Hepatocyte (in vitro differentiated cells): ENCODE results near the gene FOXA1. TPM values are rescaled to one million over a fixed set of nuclear protein-coding genes. Genes with fewer than 3 reads are reported as not detected.
A peak's percentile ranks its signal among the peaks of the same experiment; 100 is the strongest.

Experiments used
- DNase-seq: peaks from one replicate; pipeline ENCODE4 v3.0.0-alpha.2; 2016; ENCODE audit warnings: low spot score
- H2AFZ ChIP-seq: fragments of 200-600 bp; sonication (generic); 2 replicates; pipeline ENCODE4 v1.6.0; 2016; ENCODE audit warnings: antibody characterized with exemption, mild to moderate bottlenecking
- H3K27ac ChIP-seq: fragments of 200-600 bp; sonication (generic); 2 replicates; pipeline ENCODE4 v1.5.1; 2016; ENCODE audit warnings: mild to moderate bottlenecking
- H3K27me3 ChIP-seq: fragments of 200-600 bp; sonication (generic); 2 replicates; pipeline ENCODE4 v1.6.1; 2016
- H3K36me3 ChIP-seq: fragments of 200-600 bp; sonication (generic); replicated peaks from 2 replicates; pipeline ENCODE4 v1.5.1; 2016; ENCODE audit warnings: low read depth; ENCODE audit not compliant: insufficient read depth
- H3K4me1 ChIP-seq: fragments of 200-600 bp; sonication (generic); 2 replicates; pipeline ENCODE4 v1.5.1; 2016; ENCODE audit warnings: mild to moderate bottlenecking, moderate library complexity; ENCODE audit not compliant: insufficient read depth
- H3K4me2 ChIP-seq: fragments of 200-600 bp; sonication (generic); 2 replicates; pipeline ENCODE4 v1.6.0; 2016
- H3K4me3 ChIP-seq: fragments of 200-600 bp; sonication (generic); 2 replicates; pipeline ENCODE4 v1.5.1; 2016; ENCODE audit warnings: mild to moderate bottlenecking
- H3K79me2 ChIP-seq: fragments of 200-600 bp; sonication (generic); 2 replicates; pipeline ENCODE4 v1.6.0; 2017; ENCODE audit warnings: mild to moderate bottlenecking
- H3K9me2 ChIP-seq: fragments of 200-600 bp; sonication (generic); replicated peaks from 2 replicates; pipeline ENCODE4 v1.6.0; 2017; ENCODE audit warnings: mild to moderate bottlenecking; ENCODE audit not compliant: insufficient read depth
- H3K9me3 ChIP-seq: fragments of 200-600 bp; sonication (generic); 2 replicates; pipeline ENCODE4 v1.5.1; 2016; ENCODE audit warnings: low read depth, mild to moderate bottlenecking
- H4K20me1 ChIP-seq: fragments of 200-600 bp; sonication (generic); 2 replicates; pipeline ENCODE4 v1.6.0; 2016; ENCODE audit warnings: mild to moderate bottlenecking; ENCODE audit not compliant: insufficient read depth, poor library complexity, severe bottlenecking
- EZH2 ChIP-seq: fragments of 200-600 bp; sonication (generic); IDR thresholded peaks from 2 replicates; pipeline ENCODE4 v1.6.1; 2016; ENCODE audit warnings: antibody characterized with exemption, mild to moderate bottlenecking, borderline replicate concordance
- EZH2phosphoT487 ChIP-seq: fragments of 200-600 bp; sonication (generic); IDR thresholded peaks from one replicate; pipeline ENCODE4 v1.6.1; 2018; ENCODE audit warnings: antibody characterized with exemption, mild to moderate bottlenecking, low read depth, moderate library complexity; ENCODE audit not compliant: unreplicated experiment, severe bottlenecking
- WGBS: methylation state at CpG from one replicate; pipeline ENCODE4 v1.1.6; 2016; ENCODE audit warnings: low lambda C conversion rate; ENCODE audit errors: missing lambda C conversion rate; 5-methylcytosine and 5-hydroxymethylcytosine counted together
- polyA plus RNA-seq: library from polyadenylated mRNA; unstranded; fragments of >200 nt; fragmentation: Nextera tagmentation; extraction: Ambion mirVana; gene quantifications from 2 replicates; pipeline ENCODE4 v1.2.1, GENCODE V29; 2016
- total RNA-seq: library from RNA; depleted of rRNA; stranded (reverse); fragments of >200 nt; gene quantifications from 2 replicates; pipeline ENCODE4 v1.2.3, GENCODE V29; 2014
- TF ChIP-seq, protein P1 (sequence below): fragments of 200-600 bp; sonication (generic); IDR thresholded peaks from 2 replicates; pipeline ENCODE4 v1.5.1; 2016; ENCODE audit warnings: antibody characterized with exemption, mild to moderate bottlenecking; ENCODE audit not compliant: poor library complexity

The FOXA1 gene
- total and polyA plus RNA-seq, 2 experiments from 2014 or later: 85.7 to 89.2 TPM

DNA sequence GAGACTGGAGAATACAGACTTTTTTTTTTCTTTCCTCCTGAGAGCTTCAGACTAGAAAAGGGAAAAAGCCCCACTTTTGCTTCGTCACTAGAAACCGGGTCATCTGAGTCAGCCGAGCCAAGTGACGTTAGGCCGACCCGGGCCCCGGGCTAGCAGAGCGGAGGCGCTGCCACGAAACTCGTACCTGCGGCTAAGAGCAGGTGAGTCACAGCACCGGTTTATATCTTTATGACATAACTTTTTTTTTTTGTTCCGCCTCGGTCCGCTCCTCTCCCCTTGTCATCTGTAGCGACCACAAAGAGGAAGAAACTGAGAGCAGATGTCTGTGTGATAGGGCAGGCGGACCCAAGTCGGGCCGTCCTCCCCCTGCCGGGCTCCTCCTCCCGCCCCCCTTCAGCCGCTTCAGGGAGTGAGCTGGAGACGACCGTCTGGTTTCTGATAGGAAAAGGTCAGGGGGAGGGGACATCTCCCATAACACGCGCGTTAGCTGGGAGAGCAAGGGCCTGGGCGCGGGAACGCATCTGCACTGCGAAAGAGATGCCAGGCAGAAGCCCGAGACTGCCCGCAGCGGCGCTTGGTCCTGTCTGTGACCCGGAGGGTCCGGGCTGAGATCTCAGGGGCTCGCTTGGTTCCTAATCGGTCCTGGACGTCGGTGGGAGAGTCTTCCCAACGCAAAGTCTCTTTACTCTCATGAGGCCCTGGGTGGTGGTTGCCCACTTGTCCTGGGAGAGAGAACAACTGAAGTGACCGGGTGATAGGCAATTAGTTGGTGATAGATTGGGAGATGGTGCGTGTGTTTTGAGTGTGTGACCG lies 966 bp upstream of the FOXA1 start:
- WGBS: 3% methylated on average over 46 of the region's 46 CpGs
- Histone ChIP-seq H3K9me2 (no peaks in the 10 kb centered on the region), H2AFZ (peak overlapping the region; percentile 0), H3K4me1 (peaks cover 16% of the 10 kb centered on the region), H3K4me3 (peak overlapping the region; percentile 15), H3K27ac (peak overlapping the region; percentile 95), H3K9me3 (no peaks in the 10 kb centered on the region), H4K20me1 (no peaks in the 10 kb centered on the region), H3K36me3 (no peaks in the 10 kb centered on the region), H3K79me2 (peaks cover 61% of the 10 kb centered on the region), H3K4me2 (peak overlapping the region; percentile 87), H3K27me3 (peaks cover 64% of the 10 kb centered on the region)
- TF ChIP-seq EZH2phosphoT487 (peak; percentile 36), EZH2 (peak; percentile 80)
- TF ChIP-seq, protein P1, sequence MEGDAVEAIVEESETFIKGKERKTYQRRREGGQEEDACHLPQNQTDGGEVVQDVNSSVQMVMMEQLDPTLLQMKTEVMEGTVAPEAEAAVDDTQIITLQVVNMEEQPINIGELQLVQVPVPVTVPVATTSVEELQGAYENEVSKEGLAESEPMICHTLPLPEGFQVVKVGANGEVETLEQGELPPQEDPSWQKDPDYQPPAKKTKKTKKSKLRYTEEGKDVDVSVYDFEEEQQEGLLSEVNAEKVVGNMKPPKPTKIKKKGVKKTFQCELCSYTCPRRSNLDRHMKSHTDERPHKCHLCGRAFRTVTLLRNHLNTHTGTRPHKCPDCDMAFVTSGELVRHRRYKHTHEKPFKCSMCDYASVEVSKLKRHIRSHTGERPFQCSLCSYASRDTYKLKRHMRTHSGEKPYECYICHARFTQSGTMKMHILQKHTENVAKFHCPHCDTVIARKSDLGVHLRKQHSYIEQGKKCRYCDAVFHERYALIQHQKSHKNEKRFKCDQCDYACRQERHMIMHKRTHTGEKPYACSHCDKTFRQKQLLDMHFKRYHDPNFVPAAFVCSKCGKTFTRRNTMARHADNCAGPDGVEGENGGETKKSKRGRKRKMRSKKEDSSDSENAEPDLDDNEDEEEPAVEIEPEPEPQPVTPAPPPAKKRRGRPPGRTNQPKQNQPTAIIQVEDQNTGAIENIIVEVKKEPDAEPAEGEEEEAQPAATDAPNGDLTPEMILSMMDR: no peak
- DNase-seq: peak; percentile 93

DNA sequence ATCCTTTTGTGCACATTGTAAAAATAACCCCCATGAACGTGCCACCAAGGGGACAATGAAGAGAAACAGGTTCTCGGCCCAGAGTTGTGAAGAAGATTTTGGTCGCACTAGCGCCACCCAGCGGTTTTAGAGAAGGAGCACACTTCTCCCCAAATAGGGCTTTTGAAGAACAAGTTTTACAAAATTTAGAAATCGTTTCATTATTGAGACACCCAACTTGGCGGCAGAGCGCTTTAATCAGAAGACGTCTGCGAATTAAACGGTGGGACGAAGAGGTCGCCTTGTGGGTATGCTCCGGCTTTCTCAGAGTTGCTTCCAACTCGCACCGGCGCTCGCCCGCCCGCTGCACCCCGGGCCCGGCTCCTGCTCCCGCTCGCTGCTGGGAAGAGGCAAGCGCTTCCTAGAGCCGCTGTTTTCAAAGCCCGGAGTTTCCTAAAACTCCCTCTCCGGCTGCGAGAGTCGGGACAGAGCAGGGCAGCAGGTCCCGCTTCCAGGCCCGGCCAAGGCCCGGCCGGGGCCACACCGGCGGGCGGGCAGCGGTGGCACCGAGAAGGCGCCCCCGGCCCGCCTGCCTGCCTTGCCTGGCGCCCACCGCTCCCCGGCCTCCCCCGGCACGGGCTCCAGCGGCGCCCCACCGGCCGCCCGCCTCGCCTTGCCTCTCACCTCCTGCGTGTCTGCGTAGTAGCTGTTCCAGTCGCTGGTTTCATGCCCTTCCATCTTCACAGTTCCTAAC lies 645 bp downstream of the FOXA1 start:
- peak overlapping the region; percentile 95 for H3K27ac ChIP-seq
- under 1% methylated on average over 33 of the region's 56 CpGs for WGBS
- H3K79me2 ChIP-seq: peaks cover 59% of the 10 kb centered on the region
- no peaks in the 10 kb centered on the region for H4K20me1 ChIP-seq
- H3K9me3 ChIP-seq: no peaks in the 10 kb centered on the region
- peak overlapping the region; percentile 87 for H3K4me2 ChIP-seq
- H3K4me3 ChIP-seq: peak overlapping the region; percentile 55
- H3K36me3 ChIP-seq: no peaks in the 10 kb centered on the region
- DNase-seq: peak; percentile 90
- TF ChIP-seq EZH2 (peak; percentile 53), EZH2phosphoT487 (no peak)
- TF ChIP-seq, protein P1: peak; percentile 83
- H3K9me2 ChIP-seq: no peaks in the 10 kb centered on the region
- H3K27me3 ChIP-seq: peaks cover 58% of the 10 kb centered on the region
- H2AFZ ChIP-seq: peak overlapping the region; percentile 18
- peaks cover 8% of the 10 kb centered on the region for H3K4me1 ChIP-seq

DNA sequence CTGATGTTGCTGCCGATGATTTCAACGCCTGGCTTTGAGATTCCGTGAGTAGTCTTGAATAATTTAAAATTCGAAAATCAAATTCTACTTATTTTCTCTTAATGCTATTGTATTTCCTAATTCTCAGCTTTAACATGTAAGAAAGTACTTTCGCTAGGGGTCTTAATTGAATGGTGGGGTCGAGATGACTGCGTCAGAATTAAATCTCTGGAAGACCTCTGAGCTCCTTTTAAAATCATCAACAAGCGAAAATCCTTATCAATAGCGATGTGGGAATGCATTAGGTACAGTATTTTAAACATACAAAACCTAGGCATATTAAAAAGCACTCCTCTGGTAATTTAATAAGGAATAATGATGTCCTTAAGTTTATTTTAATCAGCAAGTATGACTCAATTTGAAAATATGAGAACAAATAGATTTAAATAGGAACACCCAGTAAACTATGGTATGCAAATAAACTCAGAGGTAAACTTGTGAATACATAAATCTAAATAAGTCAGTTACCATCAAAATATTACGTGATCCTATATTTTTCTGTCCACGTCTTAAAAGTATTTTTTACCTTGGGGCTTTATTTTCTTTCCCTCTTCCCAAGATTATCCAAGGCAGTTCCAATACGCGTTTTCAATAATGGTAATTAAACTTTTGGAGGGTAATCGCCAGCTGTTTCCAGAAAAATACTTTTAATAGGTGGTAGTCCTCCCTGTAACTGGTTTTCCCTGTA lies 1.4 kb downstream of the FOXA1 start:
- no peak for DNase-seq

More for the DNA sequence above, 1.4 kb downstream of the FOXA1 start:
- peaks cover 6% of the 10 kb centered on the region for H3K4me1 ChIP-seq
- no peaks in the 10 kb centered on the region for H3K36me3 ChIP-seq
- peaks cover 58% of the 10 kb centered on the region for H3K27me3 ChIP-seq
- no peaks in the 10 kb centered on the region for H3K9me3 ChIP-seq
- H3K4me3 ChIP-seq: peak overlapping the region; percentile 54
- 18% methylated on average over 14 of the region's 14 CpGs for WGBS
- H3K4me2 ChIP-seq: peak overlapping the region; percentile 87
- H2AFZ ChIP-seq: no peak overlapping the region
- peaks cover 57% of the 10 kb centered on the region for H3K79me2 ChIP-seq
- peak overlapping the region; percentile 95 for H3K27ac ChIP-seq
- no peaks in the 10 kb centered on the region for H4K20me1 ChIP-seq
- H3K9me2 ChIP-seq: no peaks in the 10 kb centered on the region
- TF ChIP-seq EZH2 (no peak), EZH2phosphoT487 (peak; percentile 87)
